22Rv1 (cell line): ENCODE data around the gene EPN1.

ENCODE experiments used
- ZFX ChIP-seq: fragments of 450-650 bp; IDR thresholded peaks from 2 replicates; pipeline ENCODE4 v1.6.1; 2017; ENCODE audit warnings: antibody characterized with exemption, borderline replicate concordance
- TF ChIP-seq, protein P1 (sequence below): fragments of 450-650 bp; IDR thresholded peaks from 2 replicates; pipeline ENCODE4 v1.5.1; 2017; ENCODE audit warnings: mild to moderate bottlenecking

DNA sequence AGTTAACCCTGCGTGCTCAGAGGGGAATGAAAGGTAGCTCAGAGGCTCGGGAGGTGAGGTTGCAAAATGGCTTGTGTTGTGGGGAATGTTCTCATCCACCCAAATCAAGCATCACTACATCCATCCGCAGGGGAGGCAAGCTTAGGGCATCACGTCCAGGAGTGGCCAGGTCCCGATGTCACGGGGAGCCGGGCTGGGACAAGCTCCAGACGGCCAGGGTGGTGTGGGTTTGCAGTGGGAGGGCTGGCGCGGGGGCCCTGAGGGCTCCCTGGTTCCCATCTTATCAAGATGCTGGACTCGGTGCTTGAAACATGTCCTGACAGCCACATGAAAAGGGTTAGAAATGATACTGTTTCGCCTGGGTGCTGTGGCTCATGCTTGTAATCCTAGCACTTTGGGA, 25.8 kb downstream of the EPN1 start:
- TF ChIP-seq, protein P1, sequence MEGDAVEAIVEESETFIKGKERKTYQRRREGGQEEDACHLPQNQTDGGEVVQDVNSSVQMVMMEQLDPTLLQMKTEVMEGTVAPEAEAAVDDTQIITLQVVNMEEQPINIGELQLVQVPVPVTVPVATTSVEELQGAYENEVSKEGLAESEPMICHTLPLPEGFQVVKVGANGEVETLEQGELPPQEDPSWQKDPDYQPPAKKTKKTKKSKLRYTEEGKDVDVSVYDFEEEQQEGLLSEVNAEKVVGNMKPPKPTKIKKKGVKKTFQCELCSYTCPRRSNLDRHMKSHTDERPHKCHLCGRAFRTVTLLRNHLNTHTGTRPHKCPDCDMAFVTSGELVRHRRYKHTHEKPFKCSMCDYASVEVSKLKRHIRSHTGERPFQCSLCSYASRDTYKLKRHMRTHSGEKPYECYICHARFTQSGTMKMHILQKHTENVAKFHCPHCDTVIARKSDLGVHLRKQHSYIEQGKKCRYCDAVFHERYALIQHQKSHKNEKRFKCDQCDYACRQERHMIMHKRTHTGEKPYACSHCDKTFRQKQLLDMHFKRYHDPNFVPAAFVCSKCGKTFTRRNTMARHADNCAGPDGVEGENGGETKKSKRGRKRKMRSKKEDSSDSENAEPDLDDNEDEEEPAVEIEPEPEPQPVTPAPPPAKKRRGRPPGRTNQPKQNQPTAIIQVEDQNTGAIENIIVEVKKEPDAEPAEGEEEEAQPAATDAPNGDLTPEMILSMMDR = no peak
- TF ChIP-seq ZFX = no peak
